HepG2 (cell line): ENCODE measurements around the gene KCNMA1.

ENCODE experiments used
- HNRNPUL1 ChIP-seq: fragments of 200-400 bp; formaldehyde crosslinking; IDR thresholded peaks from 2 replicates; pipeline ENCODE4 v1.6.1; 2017; ENCODE audit warnings: low read depth, mild to moderate bottlenecking, low read length, moderate library complexity
- MATR3 ChIP-seq: sonication (generic); formaldehyde crosslinking; IDR thresholded peaks from 2 replicates; pipeline ENCODE4 v1.4.0; 2020; ENCODE audit warnings: missing genetic modification reagents
- MEIS1 ChIP-seq: sonication (generic); formaldehyde crosslinking; IDR thresholded peaks from 2 replicates; pipeline ENCODE4 v1.9.0; 2021; ENCODE audit warnings: mild to moderate bottlenecking, missing genetic modification reagents, moderate library complexity, borderline replicate concordance
- POLR2AphosphoS5 ChIP-seq: IDR thresholded peaks from 2 replicates; pipeline ENCODE4 v1.6.1; 2012; ENCODE audit warnings: low read depth, low read length
- TAF1 ChIP-seq: sonication (generic); formaldehyde crosslinking; IDR thresholded peaks from 2 replicates; pipeline ENCODE4 v1.4.0; 2020; ENCODE audit warnings: missing genetic modification reagents
- ZNF331 ChIP-seq: sonication (generic); formaldehyde crosslinking; IDR thresholded peaks from 2 replicates; pipeline ENCODE4 v1.4.0; 2020; ENCODE audit warnings: missing genetic modification reagents
- ZNF33B ChIP-seq: sonication (generic); formaldehyde crosslinking; IDR thresholded peaks from 2 replicates; pipeline ENCODE4 v1.5.1; 2020; ENCODE audit warnings: mild to moderate bottlenecking, missing genetic modification reagents
- ZNF768 ChIP-seq: sonication (generic); formaldehyde crosslinking; IDR thresholded peaks from 2 replicates; pipeline ENCODE4 v1.4.0; 2020; ENCODE audit warnings: missing genetic modification reagents
- TF ChIP-seq, protein P1 (sequence below): sonication (generic); formaldehyde crosslinking; IDR thresholded peaks from 2 replicates; pipeline ENCODE4 v1.5.0; 2020; ENCODE audit warnings: mild to moderate bottlenecking, missing genetic modification reagents, borderline replicate concordance
- TF ChIP-seq, protein P2 (sequence below): IDR thresholded peaks from 2 replicates; pipeline ENCODE4 v1.6.1; 2016; ENCODE audit warnings: missing compliant biosample characterization, missing genetic modification reagents, borderline replicate concordance
- TF ChIP-seq, protein P3 (sequence below): sonication (generic); formaldehyde crosslinking; conservative IDR thresholded peaks from 2 replicates; pipeline ENCODE4 v1.4.0; 2020; ENCODE audit warnings: mild to moderate bottlenecking, missing genetic modification reagents, moderate library complexity
- TF ChIP-seq, protein P4 (sequence below): sonication (generic); formaldehyde crosslinking; IDR thresholded peaks from 2 replicates; pipeline ENCODE4 v1.8.1; 2022; ENCODE audit warnings: mild to moderate bottlenecking, missing genetic modification reagents

DNA sequence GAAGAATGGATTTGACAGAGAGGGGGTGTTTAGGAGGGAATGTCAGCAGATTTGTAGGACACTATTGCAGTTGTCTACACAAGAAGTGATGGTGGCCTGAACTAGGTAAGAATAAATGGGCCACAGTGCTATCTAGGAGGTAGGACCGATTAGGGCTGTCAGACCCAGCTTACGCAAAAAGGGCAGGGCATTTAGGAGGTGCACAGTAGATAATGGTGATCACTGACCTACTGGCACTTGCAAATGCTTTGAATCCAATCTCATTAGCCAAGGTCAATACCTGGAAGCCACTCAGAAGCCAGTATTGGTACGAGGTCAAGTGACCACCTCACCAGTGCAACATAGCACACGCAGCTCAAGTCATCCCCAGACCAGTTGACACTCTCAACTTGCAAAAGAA, 330.9 kb downstream of the KCNMA1 start:
- TF ChIP-seq, protein P1, sequence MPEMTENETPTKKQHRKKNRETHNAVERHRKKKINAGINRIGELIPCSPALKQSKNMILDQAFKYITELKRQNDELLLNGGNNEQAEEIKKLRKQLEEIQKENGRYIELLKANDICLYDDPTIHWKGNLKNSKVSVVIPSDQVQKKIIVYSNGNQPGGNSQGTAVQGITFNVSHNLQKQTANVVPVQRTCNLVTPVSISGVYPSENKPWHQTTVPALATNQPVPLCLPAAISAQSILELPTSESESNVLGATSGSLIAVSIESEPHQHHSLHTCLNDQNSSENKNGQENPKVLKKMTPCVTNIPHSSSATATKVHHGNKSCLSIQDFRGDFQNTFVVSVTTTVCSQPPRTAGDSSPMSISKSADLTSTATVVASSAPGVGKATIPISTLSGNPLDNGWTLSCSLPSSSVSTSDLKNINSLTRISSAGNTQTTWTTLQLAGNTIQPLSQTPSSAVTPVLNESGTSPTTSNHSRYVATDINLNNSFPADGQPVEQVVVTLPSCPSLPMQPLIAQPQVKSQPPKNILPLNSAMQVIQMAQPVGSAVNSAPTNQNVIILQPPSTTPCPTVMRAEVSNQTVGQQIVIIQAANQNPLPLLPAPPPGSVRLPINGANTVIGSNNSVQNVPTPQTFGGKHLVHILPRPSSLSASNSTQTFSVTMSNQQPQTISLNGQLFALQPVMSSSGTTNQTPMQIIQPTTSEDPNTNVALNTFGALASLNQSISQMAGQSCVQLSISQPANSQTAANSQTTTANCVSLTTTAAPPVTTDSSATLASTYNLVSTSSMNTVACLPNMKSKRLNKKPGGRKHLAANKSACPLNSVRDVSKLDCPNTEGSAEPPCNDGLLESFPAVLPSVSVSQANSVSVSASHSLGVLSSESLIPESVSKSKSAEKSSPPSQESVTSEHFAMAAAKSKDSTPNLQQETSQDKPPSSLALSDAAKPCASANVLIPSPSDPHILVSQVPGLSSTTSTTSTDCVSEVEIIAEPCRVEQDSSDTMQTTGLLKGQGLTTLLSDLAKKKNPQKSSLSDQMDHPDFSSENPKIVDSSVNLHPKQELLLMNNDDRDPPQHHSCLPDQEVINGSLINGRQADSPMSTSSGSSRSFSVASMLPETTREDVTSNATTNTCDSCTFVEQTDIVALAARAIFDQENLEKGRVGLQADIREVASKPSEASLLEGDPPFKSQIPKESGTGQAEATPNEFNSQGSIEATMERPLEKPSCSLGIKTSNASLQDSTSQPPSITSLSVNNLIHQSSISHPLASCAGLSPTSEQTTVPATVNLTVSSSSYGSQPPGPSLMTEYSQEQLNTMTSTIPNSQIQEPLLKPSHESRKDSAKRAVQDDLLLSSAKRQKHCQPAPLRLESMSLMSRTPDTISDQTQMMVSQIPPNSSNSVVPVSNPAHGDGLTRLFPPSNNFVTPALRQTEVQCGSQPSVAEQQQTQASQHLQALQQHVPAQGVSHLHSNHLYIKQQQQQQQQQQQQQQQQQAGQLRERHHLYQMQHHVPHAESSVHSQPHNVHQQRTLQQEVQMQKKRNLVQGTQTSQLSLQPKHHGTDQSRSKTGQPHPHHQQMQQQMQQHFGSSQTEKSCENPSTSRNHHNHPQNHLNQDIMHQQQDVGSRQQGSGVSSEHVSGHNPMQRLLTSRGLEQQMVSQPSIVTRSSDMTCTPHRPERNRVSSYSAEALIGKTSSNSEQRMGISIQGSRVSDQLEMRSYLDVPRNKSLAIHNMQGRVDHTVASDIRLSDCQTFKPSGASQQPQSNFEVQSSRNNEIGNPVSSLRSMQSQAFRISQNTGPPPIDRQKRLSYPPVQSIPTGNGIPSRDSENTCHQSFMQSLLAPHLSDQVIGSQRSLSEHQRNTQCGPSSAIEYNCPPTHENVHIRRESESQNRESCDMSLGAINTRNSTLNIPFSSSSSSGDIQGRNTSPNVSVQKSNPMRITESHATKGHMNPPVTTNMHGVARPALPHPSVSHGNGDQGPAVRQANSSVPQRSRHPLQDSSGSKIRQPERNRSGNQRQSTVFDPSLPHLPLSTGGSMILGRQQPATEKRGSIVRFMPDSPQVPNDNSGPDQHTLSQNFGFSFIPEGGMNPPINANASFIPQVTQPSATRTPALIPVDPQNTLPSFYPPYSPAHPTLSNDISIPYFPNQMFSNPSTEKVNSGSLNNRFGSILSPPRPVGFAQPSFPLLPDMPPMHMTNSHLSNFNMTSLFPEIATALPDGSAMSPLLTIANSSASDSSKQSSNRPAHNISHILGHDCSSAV (CRISPR knock-in tag), result no peak
- TF ChIP-seq MEIS1 (CRISPR knock-in tag), result no peak
- TF ChIP-seq, protein P2, sequence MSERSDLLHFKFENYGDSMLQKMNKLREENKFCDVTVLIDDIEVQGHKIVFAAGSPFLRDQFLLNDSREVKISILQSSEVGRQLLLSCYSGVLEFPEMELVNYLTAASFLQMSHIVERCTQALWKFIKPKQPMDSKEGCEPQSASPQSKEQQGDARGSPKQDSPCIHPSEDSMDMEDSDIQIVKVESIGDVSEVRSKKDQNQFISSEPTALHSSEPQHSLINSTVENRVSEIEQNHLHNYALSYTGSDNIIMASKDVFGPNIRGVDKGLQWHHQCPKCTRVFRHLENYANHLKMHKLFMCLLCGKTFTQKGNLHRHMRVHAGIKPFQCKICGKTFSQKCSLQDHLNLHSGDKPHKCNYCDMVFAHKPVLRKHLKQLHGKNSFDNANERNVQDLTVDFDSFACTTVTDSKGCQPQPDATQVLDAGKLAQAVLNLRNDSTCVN (CRISPR knock-in tag), result no peak
- TF ChIP-seq ZNF33B (CRISPR knock-in tag), result no peak
- TF ChIP-seq, protein P3, sequence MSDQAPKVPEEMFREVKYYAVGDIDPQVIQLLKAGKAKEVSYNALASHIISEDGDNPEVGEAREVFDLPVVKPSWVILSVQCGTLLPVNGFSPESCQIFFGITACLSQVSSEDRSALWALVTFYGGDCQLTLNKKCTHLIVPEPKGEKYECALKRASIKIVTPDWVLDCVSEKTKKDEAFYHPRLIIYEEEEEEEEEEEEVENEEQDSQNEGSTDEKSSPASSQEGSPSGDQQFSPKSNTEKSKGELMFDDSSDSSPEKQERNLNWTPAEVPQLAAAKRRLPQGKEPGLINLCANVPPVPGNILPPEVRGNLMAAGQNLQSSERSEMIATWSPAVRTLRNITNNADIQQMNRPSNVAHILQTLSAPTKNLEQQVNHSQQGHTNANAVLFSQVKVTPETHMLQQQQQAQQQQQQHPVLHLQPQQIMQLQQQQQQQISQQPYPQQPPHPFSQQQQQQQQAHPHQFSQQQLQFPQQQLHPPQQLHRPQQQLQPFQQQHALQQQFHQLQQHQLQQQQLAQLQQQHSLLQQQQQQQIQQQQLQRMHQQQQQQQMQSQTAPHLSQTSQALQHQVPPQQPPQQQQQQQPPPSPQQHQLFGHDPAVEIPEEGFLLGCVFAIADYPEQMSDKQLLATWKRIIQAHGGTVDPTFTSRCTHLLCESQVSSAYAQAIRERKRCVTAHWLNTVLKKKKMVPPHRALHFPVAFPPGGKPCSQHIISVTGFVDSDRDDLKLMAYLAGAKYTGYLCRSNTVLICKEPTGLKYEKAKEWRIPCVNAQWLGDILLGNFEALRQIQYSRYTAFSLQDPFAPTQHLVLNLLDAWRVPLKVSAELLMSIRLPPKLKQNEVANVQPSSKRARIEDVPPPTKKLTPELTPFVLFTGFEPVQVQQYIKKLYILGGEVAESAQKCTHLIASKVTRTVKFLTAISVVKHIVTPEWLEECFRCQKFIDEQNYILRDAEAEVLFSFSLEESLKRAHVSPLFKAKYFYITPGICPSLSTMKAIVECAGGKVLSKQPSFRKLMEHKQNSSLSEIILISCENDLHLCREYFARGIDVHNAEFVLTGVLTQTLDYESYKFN (CRISPR knock-in tag), result no peak
- TF ChIP-seq ZNF331, result no peak
- no peak for TF ChIP-seq MATR3 (CRISPR knock-in tag)
- no peak for TF ChIP-seq HNRNPUL1
- TF ChIP-seq POLR2AphosphoS5, result no peak
- TF ChIP-seq ZNF768 (CRISPR knock-in tag), result no peak
- no peak for TF ChIP-seq TAF1
- TF ChIP-seq, protein P4, sequence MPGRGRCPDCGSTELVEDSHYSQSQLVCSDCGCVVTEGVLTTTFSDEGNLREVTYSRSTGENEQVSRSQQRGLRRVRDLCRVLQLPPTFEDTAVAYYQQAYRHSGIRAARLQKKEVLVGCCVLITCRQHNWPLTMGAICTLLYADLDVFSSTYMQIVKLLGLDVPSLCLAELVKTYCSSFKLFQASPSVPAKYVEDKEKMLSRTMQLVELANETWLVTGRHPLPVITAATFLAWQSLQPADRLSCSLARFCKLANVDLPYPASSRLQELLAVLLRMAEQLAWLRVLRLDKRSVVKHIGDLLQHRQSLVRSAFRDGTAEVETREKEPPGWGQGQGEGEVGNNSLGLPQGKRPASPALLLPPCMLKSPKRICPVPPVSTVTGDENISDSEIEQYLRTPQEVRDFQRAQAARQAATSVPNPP, result no peak
